ENCODE data around the gene ALDH3B1.

The ALDH3B1 gene

GRCh38 chr11:68047437-68048290 is 37.5 kb downstream of the ALDH3B1 start:
- DNase-seq: no peak

- DNase-seq: no peak
These were observed 38.8 kb downstream of the ALDH3B1 start for GRCh38 chr11:68048681-68049508.

GRCh38 chr11:68049509-68050370 is 39.6 kb downstream of the ALDH3B1 start:
- DNase-seq: no peak

GRCh38 chr11:68050371-68050841 is 40.3 kb downstream of the ALDH3B1 start:
- DNase-seq: no peak

GRCh38 chr11:68051191-68052136 is 41.3 kb downstream of the ALDH3B1 start:
- no peak for DNase-seq

GRCh38 chr11:68052137-68052873 is 42.2 kb downstream of the ALDH3B1 start:
- no peak for DNase-seq

GRCh38 chr11:68053117-68053516 is 43.0 kb downstream of the ALDH3B1 start:
- no peak for DNase-seq

GRCh38 chr11:68053981-68054812 is 44.1 kb downstream of the ALDH3B1 start:
- DNase-seq: no peak

GRCh38 chr11:68056317-68057285 is 46.5 kb downstream of the ALDH3B1 start:
- no peak for DNase-seq

- DNase-seq: no peak
These were observed 47.7 kb downstream of the ALDH3B1 start for GRCh38 chr11:68057807-68058206.

GRCh38 chr11:68061508-68061907 is 51.4 kb downstream of the ALDH3B1 start:
- DNase-seq: no peak

GRCh38 chr11:68064926-68065325 is 54.8 kb downstream of the ALDH3B1 start:
- no peak for DNase-seq

GRCh38 chr11:68065841-68066240 is 55.7 kb downstream of the ALDH3B1 start:
- no peak for DNase-seq

GRCh38 chr11:68066742-68067141 is 56.6 kb downstream of the ALDH3B1 start:
- DNase-seq: no peak

- no peak for DNase-seq
These were observed 57.9 kb downstream of the ALDH3B1 start for GRCh38 chr11:68067991-68068390.

GRCh38 chr11:68071281-68072048 is 61.3 kb downstream of the ALDH3B1 start:
- DNase-seq: no peak

- no peak for DNase-seq
These were observed 64.6 kb downstream of the ALDH3B1 start for GRCh38 chr11:68074584-68075352.

Data from NCI-H2029 treated with DMSO at 0.1 percent for 48 hours (cell line).